Measurements from ENCODE around the gene CA12.
"Not testable (repeated sequence)": the region's sequence is repeated elsewhere in the genome, so short reads cannot be mapped to it uniquely, and the experiment has no call there.

Gene CA12

GRCh38 chr15:63360170-63360569 is 21.5 kb downstream of the CA12 start:
- DNase-seq (ENCODE audit: low read depth in 4 of 4, low spot score in 1 of 4), result no peak

GRCh38 chr15:63358241-63359029 is 23.2 kb downstream of the CA12 start:
- DNase-seq (ENCODE audit: low read depth in 4 of 4, low spot score in 1 of 4), result no peak

GRCh38 chr15:63357731-63358130 is 23.9 kb downstream of the CA12 start:
- no peak for DNase-seq (ENCODE audit: low read depth in 4 of 4, low spot score in 1 of 4)

- no peak for DNase-seq (ENCODE audit: low read depth in 4 of 4, low spot score in 1 of 4)
These were observed 24.6 kb downstream of the CA12 start for GRCh38 chr15:63357061-63357460.

GRCh38 chr15:63354821-63355650 is 26.6 kb downstream of the CA12 start:
- no peak for DNase-seq (ENCODE audit: low read depth in 4 of 4, low spot score in 1 of 4)

- no peak for DNase-seq (ENCODE audit: low read depth in 4 of 4, low spot score in 1 of 4)
These were observed 27.8 kb downstream of the CA12 start for GRCh38 chr15:63353887-63354286.

GRCh38 chr15:63353261-63353660 is 28.4 kb downstream of the CA12 start:
- DNase-seq (ENCODE audit: low read depth in 4 of 4, low spot score in 1 of 4), result no peak

- DNase-seq (ENCODE audit: low read depth in 4 of 4, low spot score in 1 of 4), result no peak
These were observed 28.8 kb downstream of the CA12 start for GRCh38 chr15:63352808-63353207.

GRCh38 chr15:63351170-63351569 is 30.5 kb downstream of the CA12 start:
- no peak for DNase-seq (ENCODE audit: low read depth in 4 of 4, low spot score in 1 of 4)

GRCh38 chr15:63350178-63350621 is 31.4 kb downstream of the CA12 start:
- no peak for DNase-seq (ENCODE audit: low read depth in 4 of 4, low spot score in 1 of 4)

- DNase-seq (ENCODE audit: low read depth in 4 of 4, low spot score in 1 of 4), result no peak
These were observed 32.0 kb downstream of the CA12 start for GRCh38 chr15:63349621-63350020.

GRCh38 chr15:63349156-63349555 is 32.5 kb downstream of the CA12 start:
- DNase-seq (ENCODE audit: low read depth in 4 of 4, low spot score in 1 of 4), result no peak

- DNase-seq (ENCODE audit: low read depth in 4 of 4, low spot score in 1 of 4), result no peak
These were observed 33.3 kb downstream of the CA12 start for GRCh38 chr15:63348392-63348791.

- no peak for DNase-seq (ENCODE audit: low read depth in 4 of 4, low spot score in 1 of 4)
These were observed 34.4 kb downstream of the CA12 start for GRCh38 chr15:63347074-63347857.

GRCh38 chr15:63345391-63345752 is 36.3 kb downstream of the CA12 start:
- no peak for DNase-seq (ENCODE audit: low read depth in 4 of 4, low spot score in 1 of 4)

- no peak for DNase-seq (ENCODE audit: low read depth in 4 of 4, low spot score in 1 of 4)
These were observed 36.8 kb downstream of the CA12 start for GRCh38 chr15:63344731-63345390.

- DNase-seq (ENCODE audit: low read depth in 4 of 4, low spot score in 1 of 4), result not testable (repeated sequence)
These were observed 38.6 kb downstream of the CA12 start for GRCh38 chr15:63342996-63343562.

GRCh38 chr15:63341898-63342297 is 39.7 kb downstream of the CA12 start:
- no peak for DNase-seq (ENCODE audit: low read depth in 4 of 4, low spot score in 1 of 4)

GRCh38 chr15:63340878-63341277 is 40.8 kb downstream of the CA12 start:
- no peak for DNase-seq (ENCODE audit: low read depth in 4 of 4, low spot score in 1 of 4)

GRCh38 chr15:63340353-63340752 is 41.3 kb downstream of the CA12 start:
- DNase-seq (ENCODE audit: low read depth in 4 of 4, low spot score in 1 of 4), result no peak

- no peak for DNase-seq (ENCODE audit: low read depth in 4 of 4, low spot score in 1 of 4)
These were observed 41.8 kb downstream of the CA12 start for GRCh38 chr15:63339836-63340235.

Measured in stimulated activated CD4-positive, alpha-beta T cell treated with anti-CD3 and anti-CD28 coated beads, Interleukin-1b, Interleukin-23, amount 100 ng/mL, for 24 hours (primary cell).